GM12891 (cell line): ENCODE measurements around the gene ACSF3.

Experiments
- DNase-seq: peaks from one replicate; pipeline ENCODE4 v3.0.0; 2011; ENCODE audit warnings: low spot score; ENCODE audit not compliant: insufficient read length
- FAIRE-seq: peaks from 2 replicates; lab custom pipeline; 2011; peaks lifted over from hg19 to GRCh38; lab: Jason Lieb, UNC
- PAX5 ChIP-seq: IDR thresholded peaks from 2 replicates; pipeline ENCODE4 v1.6.1; 2011; ENCODE audit warnings: low read length, moderate library complexity, mild to moderate bottlenecking; ENCODE audit not compliant: insufficient read depth, severe bottlenecking
- POLR2A ChIP-seq: IDR thresholded peaks from 2 replicates; pipeline ENCODE4 v1.6.1; 2011; ENCODE audit warnings: low read depth, low read length, control low read depth
- POLR2AphosphoS5 ChIP-seq: IDR thresholded peaks from 2 replicates; pipeline ENCODE4 v1.6.1; 2011; ENCODE audit warnings: low read depth, low read length, control low read depth
- POU2F2 ChIP-seq: IDR thresholded peaks from 2 replicates; pipeline ENCODE4 v1.6.1; 2011; ENCODE audit warnings: low read depth, mild to moderate bottlenecking, control low read depth, low read length, moderate library complexity
- SPI1 ChIP-seq: IDR thresholded peaks from 2 replicates; pipeline ENCODE4 v1.6.1; 2011; ENCODE audit warnings: low read depth, low read length, control low read depth
- TAF1 ChIP-seq: IDR thresholded peaks from 2 replicates; pipeline ENCODE4 v1.6.1; 2011; ENCODE audit warnings: low read depth, low read length, control low read depth

Gene ACSF3

GRCh38 chr16:89141884-89142267 lies 48.2 kb downstream of the ACSF3 start:
- TF ChIP-seq PAX5 (no peak), POLR2AphosphoS5 (no peak), SPI1 (no peak), TAF1 (no peak), POLR2A (no peak), POU2F2 (no peak)
- FAIRE-seq: no peak
- no peak for DNase-seq

- DNase-seq: no peak
- no peak for FAIRE-seq
- TF ChIP-seq SPI1 (no peak), TAF1 (no peak), PAX5 (no peak), POU2F2 (no peak), POLR2AphosphoS5 (no peak), POLR2A (no peak)
Measured at GRCh38 chr16:89142474-89143195, 49.0 kb downstream of the ACSF3 start.

GRCh38 chr16:89143201-89143741 lies 49.6 kb downstream of the ACSF3 start:
- FAIRE-seq (no peak), DNase-seq (no peak)
- TF ChIP-seq TAF1 (no peak), SPI1 (no peak), POLR2AphosphoS5 (no peak), POLR2A (no peak), POU2F2 (no peak), PAX5 (no peak)

- no peak for DNase-seq
- no peak for TF ChIP-seq SPI1
- FAIRE-seq: no peak
Measured at GRCh38 chr16:89143911-89144675, 50.4 kb downstream of the ACSF3 start.

GRCh38 chr16:89144681-89145080 lies 51.0 kb downstream of the ACSF3 start:
- TF ChIP-seq POLR2AphosphoS5: no peak
- TF ChIP-seq POLR2A: no peak
- no peak for TF ChIP-seq TAF1
- no peak for TF ChIP-seq POU2F2
- TF ChIP-seq SPI1: no peak
- TF ChIP-seq PAX5: no peak
- FAIRE-seq (no peak), DNase-seq (no peak)

GRCh38 chr16:89145406-89146161 lies 51.9 kb downstream of the ACSF3 start:
- no peak for DNase-seq
- TF ChIP-seq PAX5 (no peak), POU2F2 (no peak), SPI1 (no peak), POLR2A (no peak), TAF1 (no peak), POLR2AphosphoS5 (no peak)
- FAIRE-seq: no peak

GRCh38 chr16:89146211-89147005 lies 52.8 kb downstream of the ACSF3 start:
- DNase-seq (no peak), FAIRE-seq (no peak)
- TF ChIP-seq PAX5: no peak
- TF ChIP-seq POU2F2: no peak
- no peak for TF ChIP-seq TAF1

- FAIRE-seq (no peak), DNase-seq (no peak)
- TF ChIP-seq SPI1 (no peak), PAX5 (no peak), POU2F2 (no peak), TAF1 (no peak), POLR2AphosphoS5 (no peak), POLR2A (no peak)
Measured at GRCh38 chr16:89147085-89147817, 53.6 kb downstream of the ACSF3 start.
